GM21528 (cell line): ENCODE results near the gene ACP1.

Source experiments
- ATAC-seq: cut with Tn5 transposase; IDR thresholded peaks from one replicate; pipeline ENCODE4 v1.9.1; 2021; ENCODE audit warnings: mild to moderate bottlenecking, moderate library complexity; ENCODE audit not compliant: unreplicated experiment, low FRiP score

Gene ACP1

GRCh38 chr2:254241-254640, 10.5 kb upstream of the ACP1 start:
- no peak for ATAC-seq

GRCh38 chr2:255195-255594, 9.6 kb upstream of the ACP1 start:
- no peak for ATAC-seq

GRCh38 chr2:256094-256493, 8.7 kb upstream of the ACP1 start:
- no peak for ATAC-seq

DNA sequence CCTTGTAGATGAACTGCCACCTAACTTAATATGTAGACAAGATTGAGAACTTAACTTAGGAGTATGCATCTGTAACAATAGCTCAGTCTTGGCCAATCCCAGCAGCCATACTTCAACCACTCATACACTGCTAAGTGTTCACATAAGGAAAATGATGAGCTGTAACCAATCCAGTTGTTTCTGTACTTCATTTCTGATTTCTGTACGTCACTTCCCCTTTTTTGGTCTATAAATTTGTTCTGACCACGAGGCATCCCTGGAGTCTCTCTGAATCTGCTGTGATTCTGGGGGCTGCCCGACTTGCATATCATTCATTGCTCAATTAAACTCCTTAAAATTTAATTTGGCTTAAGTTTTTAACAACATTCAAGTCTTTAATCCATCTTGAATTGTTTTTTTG, 7.3 kb upstream of the ACP1 start:
- no peak for ATAC-seq

DNA sequence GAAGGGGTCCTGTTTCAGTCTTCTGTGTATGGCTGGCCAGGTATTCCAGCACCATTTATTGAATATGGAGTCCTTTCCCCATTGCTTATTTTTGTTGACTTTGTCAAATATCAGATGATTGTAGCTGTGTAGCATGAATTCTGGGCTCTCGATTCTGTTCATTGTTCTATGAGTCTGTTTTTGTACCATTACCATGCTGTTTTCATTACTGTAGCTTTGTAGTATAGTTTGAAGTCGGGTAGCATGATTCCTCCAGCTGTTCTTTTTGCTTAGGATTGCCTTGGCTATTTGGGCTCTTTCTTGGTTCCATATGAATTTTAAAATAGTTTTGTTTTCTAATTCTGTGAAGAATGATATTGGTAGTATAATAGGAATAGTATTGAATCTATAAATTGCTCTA, 6.9 kb upstream of the ACP1 start:
- no peak for ATAC-seq

- ATAC-seq, result no peak
Measured at GRCh38 chr2:258933-259332, 5.8 kb upstream of the ACP1 start.

DNA sequence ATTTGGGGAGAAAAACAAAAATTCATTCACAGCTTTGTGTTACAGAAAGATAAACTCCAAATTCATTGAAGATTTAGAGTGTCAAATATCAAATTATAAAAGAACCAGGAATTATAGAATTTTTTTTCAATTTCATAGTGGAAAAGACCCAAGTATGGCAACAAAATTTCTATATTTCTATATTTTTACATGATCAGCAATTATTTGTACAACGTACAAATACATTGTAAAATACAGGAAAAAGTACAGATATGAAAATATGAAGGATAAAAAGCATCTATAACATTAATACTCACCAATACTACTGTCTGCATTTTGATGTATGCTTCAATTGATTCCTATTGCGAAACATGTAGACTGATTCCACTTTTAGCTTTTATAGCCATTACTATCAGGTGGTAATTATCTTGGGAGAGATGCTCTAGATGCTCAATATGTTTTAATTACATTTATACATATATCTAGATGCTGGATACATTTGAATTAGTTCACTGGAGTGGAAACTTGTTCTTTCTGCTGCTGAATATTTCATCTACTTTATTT, 4.9 kb upstream of the ACP1 start:
- ATAC-seq, result no peak

DNA sequence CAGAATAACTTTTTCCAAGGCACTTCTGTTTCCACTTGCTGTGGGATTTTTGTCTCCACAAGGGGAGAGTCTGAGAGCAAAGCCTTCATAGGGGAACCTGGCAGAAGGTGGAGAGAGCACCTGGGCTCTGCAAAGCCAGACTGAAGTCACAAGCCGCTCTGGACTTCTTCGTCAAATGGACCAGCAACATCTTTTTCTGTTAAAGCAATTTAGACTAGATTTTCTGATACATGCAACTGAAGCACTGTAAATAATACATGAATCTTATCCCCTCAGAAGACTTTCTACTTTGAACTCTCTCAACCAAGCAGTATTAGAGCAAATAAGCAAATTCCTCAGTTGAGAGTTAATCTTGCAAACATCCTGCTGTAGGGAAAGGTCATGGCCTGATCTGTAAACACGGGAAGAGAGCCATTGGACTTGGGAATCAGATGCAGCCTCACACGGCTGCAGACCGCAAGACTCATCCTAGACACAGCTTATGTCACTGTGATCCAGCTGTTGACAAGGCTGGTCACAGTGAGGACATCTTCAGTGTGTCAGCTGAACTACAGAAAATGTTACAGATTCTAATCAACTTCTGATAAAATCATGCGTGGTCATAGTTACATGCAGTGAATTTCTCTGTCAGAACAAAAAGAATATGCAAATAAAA, 4.1 kb upstream of the ACP1 start:
- ATAC-seq, result no peak

DNA sequence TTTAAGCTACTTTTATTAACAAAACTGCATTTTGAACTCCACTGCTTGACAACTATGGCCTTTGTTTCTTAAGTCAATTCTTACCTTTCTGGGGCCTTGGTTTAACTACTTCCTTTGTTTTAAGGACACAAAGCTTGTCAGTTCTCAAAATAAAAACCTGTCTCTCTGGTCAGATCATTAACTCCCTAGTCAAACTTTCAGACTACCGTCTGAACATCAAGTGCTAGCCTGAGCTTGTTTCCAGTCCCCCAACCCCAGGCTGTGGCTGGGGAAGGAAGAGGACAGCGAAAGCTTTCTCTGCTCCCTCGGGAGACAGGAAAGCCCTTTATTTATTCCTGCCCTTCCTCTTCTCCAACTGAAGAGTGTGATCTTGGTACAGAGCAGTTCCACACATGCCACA, 2.6 kb upstream of the ACP1 start:
- no peak for ATAC-seq

- no peak for ATAC-seq
Measured at GRCh38 chr2:263022-263738, 1.6 kb upstream of the ACP1 start.

- peak; percentile 34 for ATAC-seq
Measured at GRCh38 chr2:263774-264492, 814 bp upstream of the ACP1 start, which contains the start of gene SH3YL1. Gene SH3YL1, minus strand, starts transcription at chr2:264032. Its CDS starts 48 bp downstream, at chr2:263984.

GRCh38 chr2:268323-268722, 3.6 kb downstream of the ACP1 start:
- ATAC-seq, result no peak

- ATAC-seq, result no peak
Measured at GRCh38 chr2:269356-270030, 4.7 kb downstream of the ACP1 start.

- ATAC-seq, result no peak
Measured at GRCh38 chr2:270861-271260, 6.1 kb downstream of the ACP1 start.

- ATAC-seq, result no peak
Measured at GRCh38 chr2:271917-272316, 7.2 kb downstream of the ACP1 start.

GRCh38 chr2:273333-273732, 8.6 kb downstream of the ACP1 start:
- ATAC-seq, result no peak

GRCh38 chr2:274503-274902, 9.8 kb downstream of the ACP1 start:
- ATAC-seq, result no peak

DNA sequence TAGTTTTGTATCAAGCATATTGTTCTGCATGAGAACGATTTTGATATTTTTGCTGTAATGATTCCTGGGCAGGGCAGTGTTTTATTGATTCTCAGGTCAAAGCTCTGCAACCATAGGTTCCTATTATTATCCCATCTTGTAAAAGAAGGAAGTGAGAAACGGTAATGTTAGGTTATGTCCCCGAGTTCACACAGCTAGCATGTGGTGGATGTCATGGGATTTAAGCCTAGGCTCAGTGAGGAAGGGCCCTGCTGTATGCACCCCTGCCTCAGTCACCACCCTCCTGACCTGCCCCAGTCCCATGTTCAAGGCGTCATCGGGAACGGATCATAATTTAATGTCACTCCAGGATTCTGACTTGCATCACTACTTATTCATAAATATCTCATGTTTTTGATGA, 10.7 kb downstream of the ACP1 start:
- ATAC-seq, result peak; percentile 94

DNA sequence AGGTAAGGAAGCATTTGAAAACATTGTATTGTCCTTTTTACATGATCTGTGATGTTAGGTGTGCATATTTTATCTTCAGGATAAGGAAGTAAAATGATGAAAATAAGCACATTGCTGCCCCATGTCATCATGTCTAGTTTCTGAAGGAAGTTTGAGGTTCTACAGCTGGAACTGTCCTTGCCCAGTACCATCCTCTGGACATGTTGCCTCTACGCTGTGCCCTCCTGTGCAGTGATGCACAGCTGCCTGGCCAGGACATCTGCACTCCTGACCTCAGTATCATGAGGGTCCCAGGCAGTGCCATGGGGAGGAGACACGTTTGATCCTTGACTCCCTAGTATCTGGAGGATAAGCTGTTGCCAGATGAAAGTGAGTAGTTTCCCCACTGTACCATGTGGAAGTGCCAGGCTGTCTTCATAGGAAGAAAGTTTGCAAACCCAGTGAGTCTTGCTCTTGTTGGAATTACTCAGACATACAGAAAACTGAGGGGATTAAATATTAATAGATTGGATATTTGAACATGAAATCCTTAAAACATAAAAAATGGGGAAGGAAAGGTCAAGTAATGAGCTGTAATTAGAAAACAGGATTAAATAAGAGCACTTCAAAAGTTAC, 13.7 kb downstream of the ACP1 start:
- no peak for ATAC-seq

DNA sequence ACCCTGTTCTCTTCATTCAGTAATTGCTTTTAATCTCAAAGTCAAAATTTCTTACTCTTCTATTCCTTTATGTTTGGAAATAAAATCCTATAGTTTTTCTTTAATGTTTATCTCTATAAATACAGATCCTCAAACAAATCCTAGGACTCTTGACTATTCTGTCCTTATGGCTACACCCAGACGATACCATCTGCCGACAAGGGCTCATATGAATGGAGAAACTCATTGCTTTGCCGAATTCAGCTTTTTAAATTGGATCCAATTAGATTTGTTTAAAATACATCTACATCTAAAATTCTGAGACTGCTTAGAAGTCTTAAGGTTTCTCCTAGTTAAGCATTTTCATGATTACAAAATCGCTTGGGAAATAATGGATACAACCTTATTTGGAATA, 14.2 kb downstream of the ACP1 start:
- ATAC-seq, result no peak
